NCI-H187 (cell line): Measurements from ENCODE around the gene CYTH1.
A peak's percentile ranks its signal among the peaks of the same experiment; 100 is the strongest.

Experiments
- DNase-seq, 2 experiments: peaks; one replicate each; lab custom pipeline; 2025; lab: John Stamatoyannopoulos, UW

Gene CYTH1

GRCh38 chr17:78715000-78715771 lies 66.9 kb downstream of the CYTH1 start:
- DNase-seq, result no peak

DNA sequence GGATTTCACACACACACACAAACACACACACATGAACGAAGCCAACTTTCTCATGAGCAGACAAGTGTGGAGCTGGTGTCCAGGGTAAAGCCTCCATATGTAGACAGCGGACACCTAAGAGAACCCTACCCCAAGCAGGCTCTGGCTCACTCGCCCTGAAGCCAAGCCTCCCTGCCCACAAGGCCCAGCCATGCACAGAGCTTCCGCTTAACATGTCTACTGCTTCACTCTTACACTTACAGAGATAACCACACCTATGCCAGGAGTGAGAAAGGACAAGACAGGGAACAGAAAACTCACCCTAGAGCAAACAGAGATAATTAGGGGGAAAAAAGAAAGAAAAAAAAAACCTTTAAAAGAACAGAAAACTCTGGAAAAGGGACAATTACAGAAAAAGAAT lies 67.5 kb downstream of the CYTH1 start:
- DNase-seq, result no peak

DNA sequence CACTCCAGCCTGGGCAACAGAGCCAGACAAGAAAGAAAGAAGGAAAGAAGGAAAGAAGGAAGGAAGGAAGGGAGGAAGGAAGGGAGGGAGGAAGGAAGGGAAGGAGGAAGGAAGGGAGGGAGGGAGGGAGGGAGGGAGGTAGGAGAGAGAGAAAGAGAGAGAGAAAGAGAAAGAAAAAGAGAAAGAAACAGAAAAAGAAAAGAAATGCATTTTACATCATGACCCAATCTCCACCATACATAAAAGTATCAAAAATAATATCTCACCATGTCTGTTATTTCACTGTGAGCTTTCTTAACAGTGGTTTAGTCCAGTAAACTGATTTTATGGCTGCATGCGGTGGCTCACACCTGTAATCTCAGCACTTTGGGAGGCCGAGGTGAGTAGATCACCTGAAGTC lies 70.0 kb downstream of the CYTH1 start:
- DNase-seq, result no peak

GRCh38 chr17:78710607-78711006 lies 71.5 kb downstream of the CYTH1 start:
- DNase-seq, result no peak

GRCh38 chr17:78709751-78710181 lies 72.3 kb downstream of the CYTH1 start:
- DNase-seq, result no peak

DNA sequence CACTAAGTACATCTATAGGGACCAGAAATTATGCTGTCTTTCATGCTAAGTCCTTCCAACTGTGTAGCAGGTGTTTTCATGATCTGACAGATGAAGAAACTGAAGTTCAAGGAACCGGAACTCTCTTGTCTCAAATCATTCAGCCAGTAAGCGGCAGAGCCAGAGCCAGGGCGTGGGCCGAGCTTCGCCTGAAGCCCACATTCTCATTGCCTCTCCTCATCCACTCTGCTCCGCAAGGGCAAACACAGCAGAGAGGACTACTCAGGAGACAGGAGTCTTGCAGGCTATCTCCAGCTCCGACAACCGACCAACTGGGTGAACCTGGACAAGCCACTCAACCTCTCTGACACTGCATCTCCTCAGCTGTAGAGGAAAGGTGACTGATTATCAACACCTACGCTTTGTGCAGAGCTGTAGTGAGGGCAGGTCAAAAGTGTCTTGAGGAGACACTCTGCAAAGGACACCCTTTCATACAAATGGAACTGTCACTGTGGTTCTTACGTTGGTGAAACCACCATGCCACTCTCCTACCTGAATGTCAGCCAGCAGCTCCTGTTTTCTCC lies 72.9 kb downstream of the CYTH1 start:
- DNase-seq, result no peak

- peak in 1 of 2 experiments; percentile 54 for DNase-seq
Measured at GRCh38 chr17:78708510-78708973, 73.5 kb downstream of the CYTH1 start.

DNA sequence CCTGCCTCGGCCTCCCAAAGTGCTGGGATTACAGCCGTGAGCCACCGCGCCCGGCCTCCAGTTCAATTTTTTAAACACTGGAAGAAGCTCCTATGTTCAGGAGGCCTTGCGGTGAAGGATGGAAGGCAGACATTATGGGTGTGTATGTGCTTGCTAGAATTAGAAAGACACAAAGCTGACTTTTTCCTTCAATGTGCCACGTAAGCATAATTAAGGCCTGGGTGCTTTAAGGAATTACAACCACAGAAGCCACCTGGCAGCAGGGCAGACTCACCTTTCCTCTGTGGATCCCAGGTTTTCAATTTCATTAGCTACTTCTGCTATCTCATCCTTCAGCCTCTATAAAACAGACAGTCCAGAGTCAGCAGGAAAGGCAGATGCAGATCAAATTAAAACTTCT lies 74.2 kb downstream of the CYTH1 start:
- DNase-seq, result no peak

- DNase-seq, result no peak
Measured at GRCh38 chr17:78707016-78707415, 75.1 kb downstream of the CYTH1 start.

DNA sequence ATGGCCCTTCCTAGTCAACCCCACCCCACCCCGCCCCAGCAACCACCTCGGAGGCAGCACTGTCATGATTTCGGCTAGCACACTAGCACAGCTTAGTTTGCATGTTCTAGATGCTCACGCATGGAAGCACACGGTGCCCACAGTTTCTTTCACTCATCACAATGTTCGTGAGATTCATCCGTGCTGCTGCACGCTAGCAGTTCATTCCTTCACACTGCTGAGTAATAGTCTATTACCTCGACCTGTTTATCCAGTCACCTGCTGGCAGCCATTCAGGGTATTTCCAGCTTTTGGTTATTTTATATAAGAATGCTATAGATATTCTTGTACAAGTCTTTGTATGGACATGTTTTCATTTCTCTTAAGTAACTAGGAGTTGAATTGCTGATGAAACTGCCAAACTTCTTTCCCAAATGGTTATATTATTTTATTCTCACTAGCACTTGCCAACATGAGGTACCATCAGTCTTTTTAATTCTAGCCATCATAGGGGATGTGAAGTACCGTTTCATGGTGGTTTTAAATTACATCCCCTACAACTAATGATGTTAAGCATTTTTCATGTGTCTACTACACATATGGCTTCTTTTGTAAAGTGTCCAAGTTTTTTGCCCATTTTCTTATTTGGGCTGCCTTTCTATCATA lies 75.7 kb downstream of the CYTH1 start:
- no peak for DNase-seq

GRCh38 chr17:78705071-78705470 lies 77.0 kb downstream of the CYTH1 start:
- DNase-seq, result no peak

- no peak for DNase-seq
Measured at GRCh38 chr17:78704594-78704993, 77.5 kb downstream of the CYTH1 start.

DNA sequence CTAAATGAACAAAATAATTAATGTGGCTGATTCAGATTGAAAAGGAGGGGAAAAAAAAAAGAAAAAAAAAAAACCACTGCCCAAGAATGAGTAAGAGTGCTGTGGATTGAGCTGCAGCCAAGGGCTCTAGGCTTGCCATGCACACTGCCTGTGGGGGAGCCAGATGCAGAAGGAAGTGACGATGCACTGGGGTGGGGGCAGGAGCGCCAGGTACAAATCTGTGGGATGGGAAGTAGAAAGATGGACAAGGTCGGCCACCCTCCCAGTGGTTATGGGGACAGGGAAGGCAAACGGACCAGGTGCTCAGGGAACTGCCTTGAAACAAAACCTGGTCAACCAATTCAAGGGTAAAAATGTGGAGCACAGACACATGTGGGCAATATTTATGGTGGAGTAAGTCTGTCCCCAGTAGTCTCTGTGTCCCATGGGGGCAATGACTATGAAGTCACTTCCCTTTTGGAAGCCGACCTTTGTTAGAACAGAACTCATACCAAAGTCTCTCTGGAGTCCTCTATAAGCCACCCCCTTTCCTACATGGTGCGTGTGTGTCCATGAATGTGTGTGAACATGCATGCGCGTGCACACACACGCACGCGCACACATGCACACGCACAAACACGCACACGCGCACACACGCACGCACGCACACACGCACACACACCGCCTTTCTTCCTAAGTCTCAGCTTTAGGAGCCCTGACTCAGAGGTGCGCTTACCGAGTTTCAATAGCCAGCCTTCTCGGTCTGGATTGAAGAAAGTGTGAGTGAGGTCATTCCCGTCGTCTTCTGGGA lies 84.3 kb downstream of the CYTH1 start:
- no peak for DNase-seq

DNA sequence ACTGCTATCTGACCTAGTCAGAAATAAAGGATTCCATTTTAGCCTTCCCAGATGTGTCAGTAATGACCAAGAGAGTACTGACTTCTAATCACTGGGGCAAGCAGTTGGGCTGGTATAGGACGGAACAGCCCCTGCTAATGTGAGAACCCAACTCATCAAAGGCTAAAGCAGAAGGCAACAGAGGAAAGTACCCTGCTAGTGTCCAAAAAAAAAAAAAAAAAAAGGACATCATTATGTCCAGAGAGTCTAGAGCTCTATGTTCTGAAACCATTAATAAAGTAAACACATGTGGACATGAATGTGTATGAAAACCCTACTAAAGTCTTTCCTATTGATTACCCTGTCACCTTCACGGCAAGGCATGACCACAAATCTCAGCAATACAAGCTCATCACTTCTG lies 85.0 kb downstream of the CYTH1 start:
- DNase-seq, result no peak

GRCh38 chr17:78696016-78696982 lies 85.8 kb downstream of the CYTH1 start:
- DNase-seq, result no peak

DNA sequence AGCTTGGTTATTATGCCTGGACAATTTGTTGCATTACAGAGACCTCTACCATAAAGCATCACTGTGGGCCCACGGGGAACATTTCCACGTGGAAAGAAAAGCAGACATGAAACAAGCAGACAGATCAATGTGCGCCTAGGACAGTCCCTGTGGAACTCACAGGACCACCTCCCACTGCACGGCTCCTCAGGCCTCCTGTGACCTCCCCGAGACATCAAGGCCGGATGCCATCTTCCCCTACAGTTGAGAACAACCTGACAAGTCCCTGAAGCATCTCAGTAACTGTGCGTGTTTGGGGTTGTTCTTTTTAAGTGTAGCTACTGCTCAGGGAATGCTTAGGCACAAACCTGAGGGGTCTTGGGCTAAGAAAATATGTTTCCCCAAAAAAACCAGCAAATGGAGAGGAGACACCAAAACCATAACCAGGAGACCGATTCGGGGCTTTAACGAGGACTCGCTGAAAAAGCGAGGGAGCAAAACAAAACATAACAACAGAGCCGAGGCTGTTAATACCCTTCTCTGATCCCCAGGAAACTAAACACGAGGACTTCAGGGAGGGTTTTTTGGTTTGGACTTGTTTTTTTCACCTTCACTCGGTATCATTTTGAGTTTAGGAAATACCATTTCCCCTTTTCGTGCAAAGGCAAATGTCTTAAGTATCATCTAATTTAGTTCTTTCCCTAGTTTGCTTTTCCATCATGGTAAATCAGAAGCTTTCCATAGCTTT lies 87.1 kb downstream of the CYTH1 start:
- no peak for DNase-seq

GRCh38 chr17:78693346-78694083 lies 88.6 kb downstream of the CYTH1 start:
- no peak for DNase-seq

- DNase-seq, result no peak
Measured at GRCh38 chr17:78692460-78693010, 89.5 kb downstream of the CYTH1 start.

DNA sequence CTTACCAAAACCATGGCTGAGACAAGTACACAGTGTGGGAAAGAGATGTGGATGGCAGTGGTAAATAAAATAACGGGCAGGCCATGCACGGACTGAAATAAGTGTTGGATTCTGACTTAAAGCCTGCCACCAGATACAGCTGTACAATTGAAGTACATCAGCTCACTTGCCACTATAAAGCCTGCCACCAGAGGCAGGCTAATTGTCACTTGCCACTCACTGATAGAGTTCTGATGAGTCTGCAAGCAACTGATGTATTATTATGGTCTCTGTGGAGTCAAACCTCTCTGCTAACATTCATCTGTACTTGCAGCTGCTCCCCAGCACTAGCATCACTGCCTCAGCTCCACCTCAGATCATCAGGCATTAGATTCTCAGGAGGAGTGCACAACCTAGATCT lies 93.0 kb downstream of the CYTH1 start:
- no peak for DNase-seq

- no peak for DNase-seq
Measured at GRCh38 chr17:78687944-78688343, 94.1 kb downstream of the CYTH1 start.
